HCT116 (cell line): Measurements from ENCODE around the gene FAM13C. TPM values are rescaled to one million over a fixed set of nuclear protein-coding genes. Genes with fewer than 3 reads are reported as not detected.
"Not testable (repeated sequence)": the region's sequence is repeated elsewhere in the genome, so short reads cannot be mapped to it uniquely, and the experiment has no call there.

Experiments used
- ATAC-seq: fragments of 200-7000 bp; cut with Tn5 transposase; 2 replicates; pipeline ENCODE4 v1.9.1; 2020; ENCODE audit warnings: mild to moderate bottlenecking, moderate library complexity
- BruUV-seq: library from RNA; stranded (reverse); fragments of 400-500 nt; replicated peaks from 2 replicates; lab custom pipeline; 2021; lab: Mats Ljungman, UMichigan
- CTCF ChIA-PET: fragments of 300-600 bp; sonication (Branson Sonifier 250); formaldehyde crosslinking; loops from one replicate; lab custom pipeline; 2021; ENCODE audit warnings: antibody characterized with exemption; lab: Charles Lee
- POLR2A ChIA-PET: fragments of 300-600, 350-600 bp; sonication (Branson Sonifier 250); formaldehyde crosslinking; loops from one replicate; lab custom pipeline; 2021; ENCODE audit warnings: antibody characterized with exemption; lab: Charles Lee
- RAD21 ChIA-PET, 2 experiments: fragments of 300-600 bp; sonication (Branson Sonifier 250); formaldehyde crosslinking; loops; one replicate each; lab custom pipeline; 2023; ENCODE audit warnings: low total read pairs in 2 of 2; ENCODE audit not compliant: uncharacterized antibody in 2 of 2, unreplicated experiment in 2 of 2, low non-redundant PET in 1 of 2; lab: Charles Lee
- DNase-seq: peaks from one replicate; pipeline ENCODE4 v3.0.0-alpha.2; 2010; ENCODE audit warnings: low read depth, low spot score
- H2AFZ ChIP-seq: fragments of 200-600 bp; shearing (Covaris generic), sonication (generic); 2 replicates; pipeline ENCODE4 v1.6.1; 2017; ENCODE audit warnings: low read depth, mixed run types, mixed read lengths, antibody characterized with exemption, low read length; ENCODE audit not compliant: poor library complexity, severe bottlenecking
- H3K27ac ChIP-seq: 2 replicates; pipeline ENCODE4 v1.5.1; 2012; ENCODE audit warnings: low read depth, low read length
- H3K27me3 ChIP-seq: fragments of 200-600 bp; sonication (generic); 2 replicates; pipeline ENCODE4 v1.6.1; 2016; ENCODE audit warnings: mixed run types, low read length, mixed read lengths; ENCODE audit not compliant: insufficient read depth
- H3K36me3 ChIP-seq, 2 experiments: fragments of 200-500 bp in 1 of 2; fragments of 200-600 bp in 1 of 2; sonication (Bioruptor generic) in 1 of 2; sonication (generic) in 1 of 2; 2 replicates each; pipeline versions ENCODE4 v1.5.1 to v1.6.1; 2014 to 2016; ENCODE audit warnings: low read length in 2 of 2, inconsistent platforms in 1 of 2, mixed read lengths in 1 of 2, mixed run types in 1 of 2; ENCODE audit not compliant: insufficient read depth in 2 of 2, control insufficient read depth in 1 of 2
- H3K4me1 ChIP-seq, 2 experiments: fragments of 200-600 bp in 1 of 2; sonication (generic) in 1 of 2; 2 replicates each; pipeline versions ENCODE4 v1.5.1 to v1.6.1; 2012 to 2017; ENCODE audit warnings: low read length in 2 of 2, inconsistent platforms in 1 of 2, mild to moderate bottlenecking in 1 of 2, mixed read lengths in 1 of 2, mixed run types in 1 of 2, moderate library complexity in 1 of 2; ENCODE audit not compliant: insufficient read depth in 2 of 2, control insufficient read depth in 1 of 2
- H3K4me2 ChIP-seq: fragments of 200-600 bp; sonication (generic); 2 replicates; pipeline ENCODE4 v1.6.1; 2017; ENCODE audit warnings: mixed run types, low read length, mixed read lengths
- H3K4me3 ChIP-seq, 2 experiments: fragments of 200-600 bp in 1 of 2; sonication (generic) in 1 of 2; replicated peaks in 1 of 2; 2 replicates each; pipeline ENCODE4 v1.5.1; 2011 to 2016; ENCODE audit warnings: low read length in 2 of 2, control low read depth in 1 of 2, low read depth in 1 of 2, mild to moderate bottlenecking in 1 of 2, mixed read lengths in 1 of 2, mixed run types in 1 of 2
- H3K79me2 ChIP-seq: fragments of 200-600 bp; sonication (generic); 2 replicates; pipeline ENCODE4 v1.6.1; 2017; ENCODE audit warnings: mild to moderate bottlenecking, mixed run types, low read length, moderate library complexity, mixed read lengths; ENCODE audit not compliant: insufficient read depth
- H3K9ac ChIP-seq: fragments of 200-600 bp; sonication (generic); 2 replicates; pipeline ENCODE4 v1.6.1; 2016; ENCODE audit warnings: low read length, mixed read lengths
- H3K9me2 ChIP-seq: fragments of 200-600 bp; sonication (generic), shearing (Covaris generic); 2 replicates; pipeline ENCODE4 v1.6.1; 2017; ENCODE audit warnings: mixed run types, mild to moderate bottlenecking, moderate library complexity; ENCODE audit not compliant: insufficient read depth
- H3K9me3 ChIP-seq, 2 experiments: fragments of 200-500 bp in 1 of 2; fragments of 200-600 bp in 1 of 2; sonication (Bioruptor generic) in 1 of 2; sonication (generic) in 1 of 2; 2 replicates each; pipeline ENCODE4 v1.6.1; 2014 to 2017; ENCODE audit warnings: low read length in 2 of 2, mixed read lengths in 2 of 2, inconsistent platforms in 1 of 2, low read depth in 1 of 2, mild to moderate bottlenecking in 1 of 2, mixed run types in 1 of 2, moderate library complexity in 1 of 2; ENCODE audit not compliant: control insufficient read depth in 1 of 2, insufficient read depth in 1 of 2
- H4K20me1 ChIP-seq: fragments of 200-600 bp; sonication (generic), shearing (Covaris generic); 2 replicates; pipeline ENCODE4 v1.6.1; 2017; ENCODE audit warnings: mixed run types, mild to moderate bottlenecking, moderate library complexity; ENCODE audit not compliant: insufficient read depth
- EGR1 ChIP-seq: IDR thresholded peaks from 2 replicates; pipeline ENCODE4 v1.6.1; 2012; ENCODE audit warnings: low read depth
- ELF1 ChIP-seq: IDR thresholded peaks from 2 replicates; pipeline ENCODE4 v1.6.1; 2012; ENCODE audit warnings: low read depth, borderline replicate concordance
- EZH2phosphoT487 ChIP-seq: fragments of 200-600 bp; IDR thresholded peaks from 2 replicates; pipeline ENCODE4 v1.6.1; 2018; ENCODE audit warnings: antibody characterized with exemption, borderline replicate concordance
- FOSL1 ChIP-seq: IDR thresholded peaks from 2 replicates; pipeline ENCODE4 v1.6.1; 2012; ENCODE audit warnings: low read depth
- POLR2AphosphoS5 ChIP-seq: IDR thresholded peaks from 2 replicates; pipeline ENCODE4 v1.6.1; 2011; ENCODE audit warnings: mild to moderate bottlenecking, low read depth, low read length, moderate library complexity
- RAD21 ChIP-seq: IDR thresholded peaks from 2 replicates; pipeline ENCODE4 v1.6.1; 2012; ENCODE audit warnings: low read depth, mild to moderate bottlenecking
- SIN3A ChIP-seq: IDR thresholded peaks from 2 replicates; pipeline ENCODE4 v1.6.1; 2012; ENCODE audit warnings: low read depth
- SP1 ChIP-seq: IDR thresholded peaks from 2 replicates; pipeline ENCODE4 v1.6.1; 2012; ENCODE audit warnings: low read depth
- SRF ChIP-seq: IDR thresholded peaks from 2 replicates; pipeline ENCODE4 v1.6.1; 2012; ENCODE audit warnings: low read depth
- YY1 ChIP-seq: IDR thresholded peaks from 2 replicates; pipeline ENCODE4 v1.6.1; 2011; ENCODE audit warnings: low read length, low read depth, moderate library complexity, mild to moderate bottlenecking; ENCODE audit not compliant: insufficient replicate concordance; ENCODE audit errors: extremely low read depth
- ZBTB33 ChIP-seq: IDR thresholded peaks from 2 replicates; pipeline ENCODE4 v1.6.1; 2011; ENCODE audit warnings: mild to moderate bottlenecking, low read length, moderate library complexity; ENCODE audit not compliant: insufficient replicate concordance; ENCODE audit errors: extremely low read depth
- ZFX ChIP-seq: fragments of 450-650 bp; IDR thresholded peaks from 2 replicates; pipeline ENCODE4 v1.6.1; 2017
- ZNF274 ChIP-seq: fragments of 200-500 bp; sonication (Bioruptor generic); IDR thresholded peaks from 2 replicates; pipeline ENCODE4 v1.6.1; 2014; ENCODE audit warnings: mild to moderate bottlenecking, low read depth, low read length, inconsistent platforms
- intact Hi-C: fragments of 100-400 bp; cut with micrococcal nuclease; formaldehyde crosslinking; loops from 2 replicates; pipeline ENCODE4 v1.10.0; 2022
- total RNA-seq: library from RNA; stranded (reverse); gene quantifications from one replicate; pipeline ENCODE4 v1.2.1, GENCODE V29; 2021; ENCODE audit not compliant: unreplicated experiment

The FAM13C gene
- total RNA-seq, 1 experiment from 2014 or later = 0.42 TPM

GRCh38 chr10:59400214-59400613 lies 37.9 kb upstream of the FAM13C start:
- H3K79me2 ChIP-seq = no peaks in the 10 kb centered on the region
- ChIA-PET CTCF (no interaction called here), RAD21 (no interaction called here), POLR2A (no interaction called here)
- H3K4me1 ChIP-seq = no peaks in the 10 kb centered on the region
- H3K4me2 ChIP-seq = no peak overlapping the region
- no peak overlapping the region for H3K4me3 ChIP-seq
- intact Hi-C loops = no loop called here
- ATAC-seq = no peak
- no peaks in the 10 kb centered on the region for H4K20me1 ChIP-seq
- no peak for TF ChIP-seq ZNF274
- no peak overlapping the region for H2AFZ ChIP-seq
- H3K9me3 ChIP-seq = peaks cover 0 to 4% of the 10 kb centered on the region in 2 experiments; a peak in 1 of 4 replicates
- DNase-seq = no peak
- H3K36me3 ChIP-seq = no peaks in the 10 kb centered on the region
- H3K9me2 ChIP-seq = no peaks in the 10 kb centered on the region
- no peak overlapping the region for H3K27ac ChIP-seq
- H3K27me3 ChIP-seq = no peaks in the 10 kb centered on the region
- no TSS peak for BruUV-seq
- H3K9ac ChIP-seq = no peak overlapping the region

GRCh38 chr10:59399329-59399728 lies 37.0 kb upstream of the FAM13C start:
- H3K4me1 ChIP-seq, H3K4me2 ChIP-seq, H2AFZ ChIP-seq, DNase-seq, H3K27ac ChIP-seq, H3K36me3 ChIP-seq, H3K79me2 ChIP-seq, BruUV-seq, RAD21 ChIA-PET, H3K27me3 ChIP-seq, CTCF ChIA-PET, H3K9me2 ChIP-seq, intact Hi-C loops, POLR2A ChIA-PET, H4K20me1 ChIP-seq, H3K9me3 ChIP-seq, H3K9ac ChIP-seq, ATAC-seq, H3K4me3 ChIP-seq: not testable (repeated sequence)

DNA sequence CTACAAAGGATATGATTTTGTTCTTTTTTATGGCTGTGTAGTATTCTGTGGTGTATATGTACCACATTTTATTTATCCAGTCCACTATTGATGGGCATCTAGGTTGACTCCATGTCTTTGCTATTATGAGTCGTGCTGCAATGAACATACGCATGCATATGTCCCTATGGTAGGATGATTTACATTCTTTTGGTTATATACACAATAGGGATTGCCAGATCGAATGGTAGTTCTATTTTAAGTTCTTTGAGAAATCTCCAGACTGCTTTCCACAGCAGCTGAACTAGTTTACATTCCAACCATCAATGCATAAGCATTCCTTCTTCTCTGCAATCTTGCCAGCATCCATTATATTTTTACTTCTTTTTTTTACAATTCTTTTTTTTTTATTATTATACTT lies 35.6 kb upstream of the FAM13C start:
- Histone ChIP-seq H4K20me1 (no peaks in the 10 kb centered on the region), H3K4me2 (no peak overlapping the region), H3K79me2 (no peaks in the 10 kb centered on the region), H3K27me3 (peaks cover 2% of the 10 kb centered on the region; the same call in 1 of the 2 replicates), H3K27ac (no peak overlapping the region), H3K9ac (no peak overlapping the region), H3K4me1 (no peaks in the 10 kb centered on the region), H3K9me3 (no peaks in the 10 kb centered on the region), H3K4me3 (no peak overlapping the region), H3K36me3 (no peaks in the 10 kb centered on the region), H2AFZ (no peak overlapping the region), H3K9me2 (no peaks in the 10 kb centered on the region)
- BruUV-seq = no TSS peak
- intact Hi-C loops = no loop called here
- no peak for ATAC-seq
- RAD21 ChIA-PET = no interaction called here
- POLR2A ChIA-PET = no interaction called here
- no peak for DNase-seq
- CTCF ChIA-PET = no interaction called here
- TF ChIP-seq ELF1 (no peak), POLR2AphosphoS5 (no peak), SP1 (no peak), YY1 (no peak), EZH2phosphoT487 (no peak), ZBTB33 (no peak), ZFX (no peak), FOSL1 (no peak), ZNF274 (no peak), SRF (no peak), RAD21 (no peak), EGR1 (no peak), SIN3A (no peak)
